ENCODE measurements around the gene VPS13C.

Gene VPS13C

DNA sequence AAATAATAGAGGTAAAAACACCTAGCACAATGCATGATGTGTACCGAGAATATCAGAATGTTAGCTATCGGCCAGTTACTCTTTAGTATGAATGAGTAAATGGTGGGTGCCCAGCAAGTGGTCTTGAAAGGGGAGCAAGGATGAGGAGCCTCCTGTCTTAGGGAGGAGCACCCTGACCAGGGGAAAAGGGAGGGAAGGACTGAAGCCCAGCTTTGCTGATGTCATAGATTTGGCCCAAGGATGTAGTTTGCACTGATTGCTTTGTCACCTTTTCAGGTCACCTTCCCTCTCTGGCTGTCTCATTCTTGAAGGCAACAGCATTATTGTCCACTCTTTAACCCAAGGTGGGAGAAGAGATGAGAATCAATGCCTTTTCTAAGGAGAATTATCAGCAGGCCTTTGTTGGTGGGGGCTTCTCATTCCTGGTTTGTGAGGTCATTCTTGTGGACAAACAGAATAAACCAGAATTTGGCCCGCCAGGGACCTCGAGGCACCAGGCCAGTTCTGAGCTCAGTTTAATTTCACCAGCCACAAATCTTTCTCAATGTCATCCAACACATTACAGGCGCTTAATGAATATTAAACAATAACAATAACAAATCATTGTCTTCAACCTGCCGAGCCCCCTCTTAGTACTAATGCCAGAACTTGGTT, 231.3 kb downstream of the VPS13C start:
- H3K36me3 ChIP-seq (ENCODE audit: insufficient read depth, low read length): no peaks in the 10 kb centered on the region
- H2AFZ ChIP-seq (ENCODE audit: low read length): no peak overlapping the region
- no peaks in the 10 kb centered on the region for H4K20me1 ChIP-seq (ENCODE audit: insufficient read depth, low read length)
- H3K4me2 ChIP-seq (ENCODE audit: low read length): no peak overlapping the region
- H3K9ac ChIP-seq (ENCODE audit: low read length): no peak overlapping the region
- no peaks in the 10 kb centered on the region for H3K9me2 ChIP-seq (ENCODE audit: low read depth, low read length)
- TF ChIP-seq EZH2 (IDR thresholded peaks at IDR 0.05; ENCODE audit: borderline replicate concordance, low read length): no peak
- no peak for TF ChIP-seq CTCF (IDR thresholded peaks at IDR 0.05; ENCODE audit: low read length)
- no peaks in the 10 kb centered on the region for H3K4me1 ChIP-seq (ENCODE audit: insufficient read depth, low read length, severe bottlenecking)
- H3F3A ChIP-seq (ENCODE audit: insufficient read depth, low read length): no peaks in the 10 kb centered on the region
- H3K79me2 ChIP-seq (ENCODE audit: insufficient read depth, low read length): no peaks in the 10 kb centered on the region
- H3K9me3 ChIP-seq (ENCODE audit: low read length): no peaks in the 10 kb centered on the region
- peaks cover 4% of the 10 kb centered on the region; the same call in 1 of the 2 replicates for H3K27me3 ChIP-seq (ENCODE audit: insufficient read depth, low read length)
- no peak overlapping the region for H3K27ac ChIP-seq (ENCODE audit: low read depth, low read length, poor library complexity, severe bottlenecking)
- H3K4me3 ChIP-seq (ENCODE audit: low read depth, low read length, poor library complexity, severe bottlenecking): no peak overlapping the region

DNA sequence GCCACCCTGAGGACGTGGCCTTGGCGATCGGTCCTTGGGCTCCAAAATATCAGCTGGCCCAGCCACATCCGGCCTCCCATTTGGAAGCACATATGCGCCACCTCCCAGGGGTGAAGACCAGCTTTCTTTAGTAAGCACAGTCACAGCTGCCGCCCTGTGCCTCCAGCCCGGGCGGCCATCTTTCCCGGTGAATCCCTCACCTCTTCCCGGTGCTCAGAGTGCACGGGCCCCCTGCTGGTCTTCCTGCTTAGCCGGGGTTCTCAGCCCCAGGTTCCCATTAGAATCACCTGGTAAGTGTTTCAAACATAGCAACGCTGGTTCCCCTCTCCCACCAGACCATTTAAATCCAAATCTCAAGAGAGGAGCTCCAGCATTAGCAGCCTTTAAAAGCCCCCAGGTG, 232.2 kb downstream of the VPS13C start:
- no peaks in the 10 kb centered on the region for H3K4me1 ChIP-seq (ENCODE audit: insufficient read depth, low read length, severe bottlenecking)
- H4K20me1 ChIP-seq (ENCODE audit: insufficient read depth, low read length): no peaks in the 10 kb centered on the region
- no peaks in the 10 kb centered on the region for H3K36me3 ChIP-seq (ENCODE audit: insufficient read depth, low read length)
- no peaks in the 10 kb centered on the region for H3K9me2 ChIP-seq (ENCODE audit: low read depth, low read length)
- no peak overlapping the region for H3K4me3 ChIP-seq (ENCODE audit: low read depth, low read length, poor library complexity, severe bottlenecking)
- H3K9ac ChIP-seq (ENCODE audit: low read length): no peak overlapping the region
- no peaks in the 10 kb centered on the region for H3F3A ChIP-seq (ENCODE audit: insufficient read depth, low read length)
- H3K27ac ChIP-seq (ENCODE audit: low read depth, low read length, poor library complexity, severe bottlenecking): no peak overlapping the region
- H3K4me2 ChIP-seq (ENCODE audit: low read length): no peak overlapping the region
- no peaks in the 10 kb centered on the region for H3K9me3 ChIP-seq (ENCODE audit: low read length)
- H3K79me2 ChIP-seq (ENCODE audit: insufficient read depth, low read length): no peaks in the 10 kb centered on the region
- 0 out of 2 replicates have a peak, but pooled peaks have one; percentile 6 for TF ChIP-seq CTCF (IDR thresholded peaks at IDR 0.05; ENCODE audit: low read length)
- no peak for TF ChIP-seq EZH2 (IDR thresholded peaks at IDR 0.05; ENCODE audit: borderline replicate concordance, low read length)
- H3K27me3 ChIP-seq (ENCODE audit: insufficient read depth, low read length): peaks cover 4% of the 10 kb centered on the region; the same call in 1 of the 2 replicates
- no peak overlapping the region for H2AFZ ChIP-seq (ENCODE audit: low read length)

GRCh38 chr15:61827131-61827530, 233.1 kb downstream of the VPS13C start:
- TF ChIP-seq CTCF (IDR thresholded peaks at IDR 0.05; ENCODE audit: low read length) (no peak), EZH2 (IDR thresholded peaks at IDR 0.05; ENCODE audit: borderline replicate concordance, low read length) (no peak)
- Histone ChIP-seq H3F3A (ENCODE audit: insufficient read depth, low read length) (no peaks in the 10 kb centered on the region), H3K9me2 (ENCODE audit: low read depth, low read length) (no peaks in the 10 kb centered on the region)

More at GRCh38 chr15:61827131-61827530, 233.1 kb downstream of the VPS13C start:
- H3K4me1 ChIP-seq (ENCODE audit: insufficient read depth, low read length, severe bottlenecking): no peaks in the 10 kb centered on the region
- H3K27ac ChIP-seq (ENCODE audit: low read depth, low read length, poor library complexity, severe bottlenecking): no peak overlapping the region
- H3K9ac ChIP-seq (ENCODE audit: low read length): no peak overlapping the region
- peaks cover 4% of the 10 kb centered on the region; the same call in 1 of the 2 replicates for H3K27me3 ChIP-seq (ENCODE audit: insufficient read depth, low read length)
- no peak overlapping the region for H2AFZ ChIP-seq (ENCODE audit: low read length)
- H3K4me2 ChIP-seq (ENCODE audit: low read length): no peak overlapping the region
- no peaks in the 10 kb centered on the region for H3K36me3 ChIP-seq (ENCODE audit: insufficient read depth, low read length)
- H3K79me2 ChIP-seq (ENCODE audit: insufficient read depth, low read length): no peaks in the 10 kb centered on the region
- no peak overlapping the region for H3K4me3 ChIP-seq (ENCODE audit: low read depth, low read length, poor library complexity, severe bottlenecking)
- H3K9me3 ChIP-seq (ENCODE audit: low read length): no peaks in the 10 kb centered on the region
- H4K20me1 ChIP-seq (ENCODE audit: insufficient read depth, low read length): no peaks in the 10 kb centered on the region

All from OCI-LY1 (cell line).